Left lung (tissue), 10 donors: ENCODE data around the gene CTDP1. TPM values are rescaled to one million over a fixed set of nuclear protein-coding genes. Genes with fewer than 3 reads are reported as not detected.

Experiments used
- ATAC-seq: fragments of 200-7000 bp; cut with Tn5 transposase; one replicate; pipeline ENCODE4 v1.9.1; 2020; ENCODE audit warnings: moderate library complexity
- DNase-seq, 4 donors: peaks; one replicate each; pipeline ENCODE4 v3.0.0-alpha.2; 2013 to 2020
- H3K27ac ChIP-seq, 2 donors: fragments of 200-600 bp; sonication (generic) in 1 of 2; one replicate each; pipeline versions ENCODE4 v1.5.0 to v1.8.0; 2020 to 2021
- H3K27me3 ChIP-seq, 2 donors: fragments of 200-600 bp; sonication (generic) in 1 of 2; one replicate each; pipeline versions ENCODE4 v1.5.0 to v1.8.0; 2020 to 2021
- H3K36me3 ChIP-seq, 2 donors: fragments of 200-600 bp; sonication (generic) in 1 of 2; one replicate each; pipeline versions ENCODE4 v1.5.0 to v1.8.0; 2020 to 2021
- H3K4me1 ChIP-seq, 2 donors: fragments of 200-600 bp; one replicate each; pipeline ENCODE4 v1.8.0; 2021
- H3K4me3 ChIP-seq, 2 donors: fragments of 200-600 bp; sonication (generic) in 1 of 2; one replicate each; pipeline versions ENCODE4 v1.5.0 to v1.8.0; 2020 to 2021; ENCODE audit warnings: mild to moderate bottlenecking in 1 of 2
- H3K9me3 ChIP-seq, 2 donors: fragments of 200-600 bp; sonication (generic) in 1 of 2; one replicate each; pipeline versions ENCODE4 v1.5.0 to v1.8.0; 2020 to 2021
- CTCF ChIP-seq, 2 donors: fragments of 200-600 bp; sonication (generic) in 1 of 2; IDR thresholded peaks; one replicate each; pipeline versions ENCODE4 v1.5.0 to v1.8.0; 2021; ENCODE audit warnings: antibody characterized with exemption in 2 of 2
- intact Hi-C, 2 donors: fragments of 100-400 bp; cut with DNase I; formaldehyde crosslinking; loops; one replicate each; pipeline versions ENCODE4 v1.11.2 to v1.14.2; 2022
- polyA plus RNA-seq, 6 donors: library from polyadenylated mRNA; unstranded; fragments of 120-200 nt; gene quantifications; one replicate each; pipeline ENCODE4 v1.2.1, GENCODE V29; 2013; ENCODE audit not compliant: insufficient read length in 6 of 6
- total RNA-seq, 2 donors: library from RNA; stranded (reverse); fragmentation: NEBNext Ultra II Directional; extraction: Animal tissue kit (Norgen Biotek cat#: 25700); gene quantifications; one replicate each; pipeline ENCODE4 v1.2.1, GENCODE V29; 2021
- donor health status: DM: no; HTN: yes; CAD: no.
- donor health status: DM: no; HTN: no; CAD: no.

CTDP1 gene
- total and polyA plus RNA-seq, 8 donors, result 8.4 to 24.4 (median 11.4) TPM

GRCh38 chr18:79714531-79715240 is 35.1 kb downstream of the CTDP1 start:
- Histone ChIP-seq H3K36me3 (peaks cover 0 to 100% of the 10 kb centered on the region in 2 donors), H3K27me3 (no peaks in the 10 kb centered on the region), H3K4me3 (no peak overlapping the region), H3K9me3 (peaks cover 0 to 7% of the 10 kb centered on the region in 2 donors), H3K4me1 (no peaks in the 10 kb centered on the region), H3K27ac (no peak overlapping the region)
- intact Hi-C loops, result no loop called here
- no peak for TF ChIP-seq CTCF (IDR thresholded peaks at IDR 0.05)
- no peak for ATAC-seq
- peak in 1 of 4 donors; percentile 65 for DNase-seq

- TF ChIP-seq CTCF (IDR thresholded peaks at IDR 0.05), result no peak
- DNase-seq (peak in 1 of 4 donors; percentile 75), ATAC-seq (no peak)
- no peak overlapping the region for H3K4me3 ChIP-seq
- H3K27ac ChIP-seq, result no peak overlapping the region
- intact Hi-C loops, result no loop called here
- H3K9me3 ChIP-seq, result peaks cover 0 to 7% of the 10 kb centered on the region in 2 donors
- H3K27me3 ChIP-seq, result no peaks in the 10 kb centered on the region
- H3K4me1 ChIP-seq, result no peaks in the 10 kb centered on the region
- peaks cover 0 to 97% of the 10 kb centered on the region in 2 donors for H3K36me3 ChIP-seq
These were observed 35.7 kb downstream of the CTDP1 start for GRCh38 chr18:79715280-79715679.

GRCh38 chr18:79717059-79717458 is 37.5 kb downstream of the CTDP1 start:
- intact Hi-C loops, result no loop called here
- no peak for ATAC-seq

GRCh38 chr18:79717555-79718074 is 38.0 kb downstream of the CTDP1 start:
- Histone ChIP-seq H3K27me3 (no peaks in the 10 kb centered on the region), H3K27ac (no peak overlapping the region), H3K4me1 (no peaks in the 10 kb centered on the region), H3K9me3 (peaks cover 0 to 7% of the 10 kb centered on the region in 2 donors), H3K36me3 (peaks cover 0 to 96% of the 10 kb centered on the region in 2 donors), H3K4me3 (no peak overlapping the region)
- no peak for DNase-seq
- intact Hi-C loops, result no loop called here
- TF ChIP-seq CTCF (IDR thresholded peaks at IDR 0.05), result no peak
- ATAC-seq, result no peak

More at GRCh38 chr18:79717059-79717458, 37.5 kb downstream of the CTDP1 start:
- Histone ChIP-seq H3K27ac (no peak overlapping the region), H3K9me3 (peaks cover 0 to 7% of the 10 kb centered on the region in 2 donors), H3K4me3 (no peak overlapping the region), H3K4me1 (no peaks in the 10 kb centered on the region), H3K36me3 (peaks cover 0 to 96% of the 10 kb centered on the region in 2 donors), H3K27me3 (no peaks in the 10 kb centered on the region)
- no peak for DNase-seq
- TF ChIP-seq CTCF (IDR thresholded peaks at IDR 0.05), result no peak

- no peak for DNase-seq
These were observed 38.5 kb downstream of the CTDP1 start for GRCh38 chr18:79718126-79718525.

More at GRCh38 chr18:79718126-79718525, 38.5 kb downstream of the CTDP1 start:
- Histone ChIP-seq H3K9me3 (peaks cover 0 to 7% of the 10 kb centered on the region in 2 donors), H3K4me1 (no peaks in the 10 kb centered on the region), H3K36me3 (peaks cover 0 to 96% of the 10 kb centered on the region in 2 donors), H3K27ac (no peak overlapping the region), H3K27me3 (no peaks in the 10 kb centered on the region), H3K4me3 (no peak overlapping the region)
- TF ChIP-seq CTCF (IDR thresholded peaks at IDR 0.05), result no peak
- intact Hi-C loops, result no loop called here
- no peak for ATAC-seq
